ENCODE data around the gene LRP8. TPM values are rescaled to one million over a fixed set of nuclear protein-coding genes. Genes with fewer than 3 reads are reported as not detected.

Gene LRP8
- total and polyA plus RNA-seq, 7 donors = 0.17 to 2.4 (median 0.94) TPM

DNA sequence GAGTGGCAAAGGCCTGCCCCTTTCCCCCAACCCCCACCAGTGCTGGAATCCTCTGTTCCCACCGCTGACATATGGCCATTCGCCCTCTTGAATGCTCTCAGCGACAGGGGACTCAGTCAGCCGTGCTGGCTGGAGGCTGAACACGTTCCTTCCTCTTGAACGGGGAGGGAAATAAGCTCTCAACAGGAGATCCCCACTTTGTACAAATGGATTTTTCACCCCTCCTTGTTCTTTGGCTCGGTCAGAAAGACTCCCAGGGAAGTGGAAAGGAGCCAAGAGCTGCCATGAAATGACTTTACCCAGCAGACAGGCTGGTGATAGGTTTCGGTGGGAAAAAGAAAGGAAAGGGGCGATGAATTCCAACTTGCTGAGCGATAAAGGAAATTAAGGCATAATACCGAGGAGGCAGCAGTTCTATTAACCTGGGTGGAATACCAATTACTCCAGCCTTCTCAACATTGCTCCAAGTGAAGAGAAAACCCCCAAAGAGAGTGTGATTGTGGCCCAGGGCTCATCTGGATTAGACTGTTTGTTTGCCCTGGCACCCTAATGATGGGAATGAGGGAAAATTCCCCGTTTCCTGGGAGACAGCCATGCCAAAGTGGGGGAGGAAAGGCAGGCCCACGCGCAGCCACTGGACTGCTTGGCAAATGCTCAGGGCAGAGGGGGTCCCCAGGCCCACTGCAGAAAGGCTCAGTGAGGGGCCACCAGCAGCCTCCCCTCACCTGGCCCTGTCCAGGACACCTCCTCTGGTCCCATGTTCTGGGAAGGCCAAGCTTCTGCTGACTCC is 23.9 kb downstream of the LRP8 start:
- no peak for TF ChIP-seq CTCF (IDR thresholded peaks at IDR 0.05)
- H3K27me3 ChIP-seq (ENCODE audit: insufficient read depth in 3 of 3, low read length in 2 of 3) = no peaks in the 10 kb centered on the region
- ATAC-seq (no peak), DNase-seq (no peak)
- no peaks in the 10 kb centered on the region for H3K4me1 ChIP-seq
- whole genome bisulfite sequencing, 3 donors = 58 to 71% (median 64%) methylated on average over 14 of the region's 14 CpGs
- H3K27ac ChIP-seq = no peak overlapping the region
- no peak overlapping the region for H3K4me3 ChIP-seq
- H3K9me3 ChIP-seq = no peaks in the 10 kb centered on the region
- no peaks in the 10 kb centered on the region for H3K36me3 ChIP-seq (ENCODE audit: insufficient read depth in 1 of 2, low read depth in 1 of 2)
- intact Hi-C loops (cut with DNase I) = no loop called here

GRCh38 chr1:53303243-53303642 is 24.6 kb downstream of the LRP8 start:
- Histone ChIP-seq H3K27ac (no peak overlapping the region), H3K4me1 (no peaks in the 10 kb centered on the region), H3K36me3 (ENCODE audit: insufficient read depth in 1 of 2, low read depth in 1 of 2) (no peaks in the 10 kb centered on the region), H3K9me3 (no peaks in the 10 kb centered on the region), H3K4me3 (no peak overlapping the region), H3K27me3 (ENCODE audit: insufficient read depth in 3 of 3, low read length in 2 of 3) (no peaks in the 10 kb centered on the region)
- 84 to 86% (median 86%) methylated on average over 7 of the region's 7 CpGs for WGBS, 3 donors
- DNase-seq (no peak), ATAC-seq (no peak)
- TF ChIP-seq CTCF (IDR thresholded peaks at IDR 0.05) = no peak
- intact Hi-C loops (cut with DNase I) = no loop called here

GRCh38 chr1:53299233-53299632 is 28.6 kb downstream of the LRP8 start:
- 43 to 71% (median 47%) methylated on average over 3 of the region's 3 CpGs for WGBS, 3 donors
- Histone ChIP-seq H3K27ac (no peak overlapping the region), H3K9me3 (no peaks in the 10 kb centered on the region), H3K36me3 (ENCODE audit: insufficient read depth in 1 of 2, low read depth in 1 of 2) (no peaks in the 10 kb centered on the region), H3K27me3 (ENCODE audit: insufficient read depth in 3 of 3, low read length in 2 of 3) (no peaks in the 10 kb centered on the region), H3K4me1 (no peaks in the 10 kb centered on the region), H3K4me3 (no peak overlapping the region)
- DNase-seq (no peak), ATAC-seq (peak; percentile 62 to 89 (median 80))
- TF ChIP-seq CTCF (IDR thresholded peaks at IDR 0.05) = no peak
- intact Hi-C loops (cut with DNase I) = no loop called here

- ATAC-seq (no peak), DNase-seq (no peak)
- no peak overlapping the region for H3K27ac ChIP-seq
- intact Hi-C loops (cut with DNase I) = no loop called here
- no peak overlapping the region for H3K4me3 ChIP-seq
- TF ChIP-seq CTCF (IDR thresholded peaks at IDR 0.05) = no peak
- WGBS, 3 donors = 63 to 84% (median 72%) methylated on average over 12 of the region's 12 CpGs
- H3K27me3 ChIP-seq (ENCODE audit: insufficient read depth in 3 of 3, low read length in 2 of 3) = no peaks in the 10 kb centered on the region
- H3K9me3 ChIP-seq = no peaks in the 10 kb centered on the region
- H3K4me1 ChIP-seq = peaks cover 2% of the 10 kb centered on the region
- no peaks in the 10 kb centered on the region for H3K36me3 ChIP-seq (ENCODE audit: insufficient read depth in 1 of 2, low read depth in 1 of 2)
Observed at GRCh38 chr1:53298045-53298637, 29.7 kb downstream of the LRP8 start.

Data from psoas muscle (tissue), 8 donors.